NCI-H1105 treated with DMSO at 0.1 percent for 48 hours (cell line): ENCODE results near the gene RARG.

Experiments used
- DNase-seq: peaks from one replicate; lab custom pipeline; 2025; lab: John Stamatoyannopoulos, UW

Gene RARG

DNA sequence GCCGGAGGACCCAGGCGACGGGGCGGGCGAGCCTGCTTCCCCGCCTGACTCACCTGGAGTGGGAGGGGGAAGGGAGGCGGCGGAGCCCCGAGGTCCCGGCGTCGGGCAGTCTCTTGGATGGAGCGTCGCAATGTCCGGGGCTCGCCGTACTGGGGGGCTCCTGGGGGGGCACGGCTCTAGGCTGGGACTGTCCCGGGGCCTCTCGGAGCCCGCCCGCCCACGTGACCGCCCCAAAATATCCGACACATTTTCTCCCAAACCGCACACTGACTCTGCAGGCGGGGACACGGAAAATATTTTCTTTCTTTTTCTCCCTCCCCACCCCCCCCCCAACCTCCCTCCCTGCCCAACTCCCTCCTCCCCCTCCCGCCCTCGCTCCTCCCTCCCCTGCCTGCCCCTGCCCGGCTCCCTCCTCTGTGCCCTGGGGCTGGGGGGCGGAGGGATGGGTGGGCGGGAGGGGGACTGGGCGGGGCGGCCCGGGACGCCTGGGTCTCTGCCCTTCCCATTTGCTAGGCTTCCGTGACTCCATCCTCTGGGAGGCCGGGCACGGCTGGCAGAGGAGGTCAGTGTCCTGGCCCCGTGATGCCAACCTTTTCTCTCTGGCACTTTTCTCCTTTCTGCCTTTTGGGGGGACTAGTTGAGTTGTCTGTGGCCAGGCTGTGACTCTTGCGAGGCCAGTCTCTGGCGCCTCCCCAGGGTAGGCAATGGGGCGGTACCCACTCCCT, at the start of gene RARG:
Gene RARG, minus strand, starts transcription at position 289 of the 725 bp plus-strand sequence. CDS start 4,664 bp downstream, outside the sequence.
- no peak for DNase-seq

DNA sequence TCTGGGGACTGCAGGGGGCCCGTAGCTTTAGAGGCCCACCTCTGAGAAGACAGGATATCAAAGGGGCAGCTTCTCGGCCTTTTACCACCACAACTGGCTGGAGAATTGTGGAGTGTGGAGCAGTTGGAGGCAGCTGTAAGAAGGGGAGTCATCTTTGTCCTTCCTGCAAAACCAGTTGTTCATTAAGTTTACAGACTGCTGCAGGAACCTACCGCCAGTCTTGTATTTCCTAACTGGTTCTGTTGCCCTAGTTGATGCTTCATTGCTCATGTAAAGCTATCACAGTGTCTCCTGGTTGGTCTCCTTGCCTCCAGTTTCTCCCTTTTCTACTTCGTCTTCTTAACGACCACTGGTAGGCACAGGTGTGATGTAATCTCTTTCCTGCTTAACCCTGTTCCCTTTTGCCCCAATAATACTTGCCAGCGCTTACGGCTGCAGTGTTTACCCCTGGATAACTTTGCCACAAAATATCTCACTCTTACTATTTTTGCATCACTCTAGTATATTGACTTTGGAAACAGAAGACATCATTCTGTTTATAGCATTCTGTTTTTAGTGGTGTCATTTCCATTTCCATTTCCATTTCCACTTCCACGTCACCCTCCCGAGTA, 48.0 kb upstream of the RARG start:
- DNase-seq = no peak

DNA sequence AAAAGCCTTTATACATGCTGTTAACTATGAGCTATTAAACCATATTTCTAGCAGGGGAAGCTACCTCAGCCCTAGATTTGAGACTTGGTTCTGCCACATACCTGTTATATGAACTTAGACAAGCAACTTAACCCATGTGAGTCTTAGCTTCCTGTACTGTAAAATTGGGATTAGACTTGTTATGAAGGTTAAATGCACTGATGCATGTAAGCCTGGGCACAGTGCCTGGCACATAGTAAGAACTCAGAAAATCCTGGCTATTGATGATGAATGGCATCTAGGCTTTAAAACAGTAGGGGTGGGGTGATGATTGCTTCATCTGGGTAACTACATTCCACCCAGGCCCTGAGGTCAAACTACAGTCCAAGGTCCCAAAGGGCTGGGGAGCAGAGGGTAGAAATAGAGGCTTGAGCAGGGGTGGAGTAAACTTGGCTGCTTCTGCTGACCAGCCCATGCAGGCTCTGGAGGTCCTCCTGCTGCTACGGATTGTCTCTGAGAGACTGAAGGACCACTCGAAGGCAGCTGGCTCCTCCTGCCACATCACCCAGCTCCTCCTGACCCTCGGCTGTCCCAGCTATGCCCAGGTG, 47.4 kb upstream of the RARG start:
- no peak for DNase-seq

DNA sequence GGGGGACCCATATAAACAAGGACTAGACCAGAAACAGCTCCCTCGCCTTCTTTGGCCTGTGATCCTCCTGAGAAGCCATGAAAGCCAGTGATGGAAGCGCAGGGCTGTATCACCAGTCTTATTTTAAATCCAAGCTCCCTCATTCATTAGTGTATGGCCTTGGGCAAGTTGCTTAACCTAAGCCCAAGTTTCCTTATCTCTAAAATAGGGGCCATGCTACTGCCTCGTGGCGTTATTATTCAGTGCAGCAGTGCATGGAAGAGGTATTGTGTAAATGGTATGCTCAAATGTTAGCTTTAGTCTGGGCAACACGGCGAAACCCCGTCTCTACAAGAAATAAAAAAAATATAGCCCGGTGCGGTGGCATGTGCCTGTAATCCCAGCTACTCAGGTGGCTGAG, 46.0 kb upstream of the RARG start:
- DNase-seq = no peak

DNA sequence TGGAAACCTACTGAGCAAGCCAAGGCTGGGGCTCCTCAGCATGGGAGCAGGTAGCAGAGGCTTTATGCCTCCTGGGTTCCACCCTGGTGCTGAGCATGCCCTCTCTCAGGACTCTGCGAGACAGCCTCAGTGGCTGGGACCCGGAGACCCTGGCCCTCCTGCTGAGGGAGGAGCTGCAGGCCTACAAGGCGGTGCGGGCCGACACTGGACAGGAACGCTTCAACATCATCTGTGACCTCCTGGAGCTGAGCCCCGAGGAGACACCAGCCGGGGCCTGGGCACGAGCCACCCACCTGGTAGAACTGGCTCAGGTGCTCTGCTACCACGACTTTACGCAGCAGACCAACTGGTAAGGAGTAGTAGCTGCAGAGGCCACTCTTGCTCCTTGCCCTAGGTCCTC, 44.5 kb upstream of the RARG start:
- DNase-seq = no peak

GRCh38 chr12:53274445-53274844, 42.4 kb upstream of the RARG start:
- DNase-seq = no peak

DNA sequence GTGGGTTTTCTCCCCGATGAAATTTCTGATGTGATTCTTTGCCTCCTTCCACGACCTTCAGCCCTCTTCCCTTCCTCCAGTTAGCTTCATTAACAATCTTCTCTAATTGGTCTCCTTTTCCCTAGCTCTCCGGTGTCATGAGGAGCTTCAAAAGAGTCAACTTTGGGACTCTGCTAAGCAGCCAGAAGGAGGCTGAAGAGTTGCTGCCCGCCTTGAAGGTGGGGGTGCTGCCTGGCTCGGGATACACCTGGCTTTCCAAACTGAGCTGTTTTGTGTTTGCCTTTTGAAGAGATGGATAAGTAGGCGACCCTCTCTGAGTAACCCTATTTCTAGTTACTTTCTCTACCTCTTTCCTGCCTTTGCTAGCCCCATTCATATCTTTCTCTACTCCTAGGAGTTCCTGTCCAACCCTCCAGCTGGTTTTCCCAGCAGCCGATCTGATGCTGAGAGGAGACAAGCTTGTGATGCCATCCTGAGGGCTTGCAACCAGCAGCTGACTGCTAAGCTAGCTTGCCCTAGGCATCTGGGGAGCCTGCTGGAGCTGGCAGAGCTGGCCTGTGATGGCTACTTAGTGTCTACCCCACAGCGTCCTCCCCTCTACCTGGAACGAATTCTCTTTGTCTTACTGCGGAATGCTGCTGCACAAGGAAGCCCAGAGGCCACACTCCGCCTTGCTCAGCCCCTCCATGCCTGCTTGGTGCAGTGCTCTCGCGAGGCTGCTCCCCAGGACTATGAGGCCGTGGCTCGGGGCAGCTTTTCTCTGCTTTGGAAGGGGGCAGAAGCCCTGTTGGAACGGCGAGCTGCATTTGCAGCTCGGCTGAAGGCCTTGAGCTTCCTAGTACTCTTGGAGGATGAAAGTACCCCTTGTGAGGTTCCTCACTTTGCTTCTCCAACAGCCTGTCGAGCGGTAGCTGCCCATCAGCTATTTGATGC, 36.9 kb upstream of the RARG start:
- no peak for DNase-seq

- DNase-seq = peak; percentile 61
Measured at GRCh38 chr12:53267999-53268629, 36.1 kb upstream of the RARG start, which contains the start of gene ESPL1. TSS of gene ESPL1 (plus strand) at chr12:53268299. CDS start at chr12:53268767, 468 bp downstream.

DNA sequence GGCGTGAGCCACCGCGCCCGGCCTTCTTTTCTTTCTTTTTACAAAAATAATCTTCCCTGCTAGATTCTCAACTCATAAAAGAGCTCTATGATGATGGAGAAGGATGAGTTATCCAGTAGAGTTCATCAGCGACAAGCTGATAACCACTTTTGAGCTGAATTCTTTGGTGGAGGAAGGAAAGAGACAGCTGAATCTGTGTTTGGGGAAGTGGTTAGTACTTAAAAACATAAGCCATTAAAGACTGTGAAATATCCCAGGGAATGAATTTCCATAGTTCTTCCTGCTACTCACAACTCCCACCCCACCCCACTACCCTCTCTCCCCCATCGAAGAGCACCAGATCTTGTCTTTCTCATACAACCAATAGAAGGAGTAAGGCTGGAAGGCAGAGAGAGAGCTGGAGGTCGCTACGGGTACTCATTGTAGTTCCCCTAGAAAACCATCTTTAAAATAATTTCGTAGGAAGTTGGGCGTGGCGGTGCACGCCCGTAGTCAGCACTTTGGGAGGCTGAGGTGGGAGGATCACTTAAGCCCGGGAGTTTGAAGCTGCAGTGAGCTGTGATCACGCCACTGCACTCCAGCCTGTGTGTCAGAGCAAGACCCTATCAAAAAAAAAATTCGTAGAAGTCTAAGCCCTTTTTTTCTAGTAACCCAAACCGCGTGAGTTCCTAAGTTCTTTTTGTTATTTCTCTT, 35.4 kb upstream of the RARG start:
- DNase-seq = no peak

GRCh38 chr12:53265783-53266182, 33.8 kb upstream of the RARG start:
- DNase-seq = no peak

GRCh38 chr12:53259891-53260290, 27.9 kb upstream of the RARG start:
- no peak for DNase-seq

DNA sequence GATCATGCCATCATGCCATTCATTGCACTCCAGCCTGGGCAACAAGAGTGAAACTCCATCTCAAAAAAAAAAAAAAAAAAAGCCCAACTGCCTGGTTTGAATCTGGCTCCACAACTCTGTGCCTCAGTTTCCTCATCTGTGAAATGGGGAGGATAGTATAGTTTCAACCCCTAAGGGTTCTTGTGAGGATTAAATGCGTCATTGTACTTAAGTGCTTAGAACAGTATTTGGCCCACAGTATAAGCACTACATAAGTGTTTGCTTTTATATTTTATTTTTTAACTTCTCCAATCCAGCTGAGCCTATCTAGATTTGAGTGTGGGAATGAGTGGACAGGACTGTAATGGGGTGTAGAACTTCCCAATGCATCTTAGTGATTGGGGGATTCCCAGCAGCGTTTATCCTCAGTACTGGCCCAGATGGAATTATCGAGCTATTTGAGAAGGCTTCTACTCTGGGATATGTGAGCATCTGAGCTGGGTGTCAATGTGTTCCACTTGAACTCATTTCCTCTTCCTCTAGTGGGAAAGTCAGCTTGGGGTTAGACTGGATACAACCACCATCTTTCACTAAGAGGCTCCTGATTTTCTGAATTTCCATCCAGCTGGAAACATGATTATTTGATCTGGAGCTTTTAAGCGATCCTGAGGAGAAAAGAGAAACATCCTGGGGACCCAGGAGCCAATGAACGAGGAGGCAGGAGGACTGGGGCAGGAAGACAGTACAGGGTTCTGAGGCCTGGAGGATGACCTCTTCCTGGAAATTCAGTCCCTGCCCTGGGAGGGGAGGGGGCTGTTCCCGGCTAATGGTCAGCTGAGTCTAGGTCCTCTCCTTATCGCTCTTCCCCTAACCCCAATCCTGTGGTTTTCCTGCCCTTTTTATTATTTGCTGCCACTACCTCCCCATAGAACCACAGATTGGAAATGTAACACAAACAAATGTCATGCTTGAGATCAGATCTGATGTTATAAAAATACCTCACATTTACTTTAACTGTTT, 26.8 kb upstream of the RARG start:
- DNase-seq = no peak

- DNase-seq = no peak
Measured at GRCh38 chr12:53255996-53256395, 24.0 kb upstream of the RARG start.

DNA sequence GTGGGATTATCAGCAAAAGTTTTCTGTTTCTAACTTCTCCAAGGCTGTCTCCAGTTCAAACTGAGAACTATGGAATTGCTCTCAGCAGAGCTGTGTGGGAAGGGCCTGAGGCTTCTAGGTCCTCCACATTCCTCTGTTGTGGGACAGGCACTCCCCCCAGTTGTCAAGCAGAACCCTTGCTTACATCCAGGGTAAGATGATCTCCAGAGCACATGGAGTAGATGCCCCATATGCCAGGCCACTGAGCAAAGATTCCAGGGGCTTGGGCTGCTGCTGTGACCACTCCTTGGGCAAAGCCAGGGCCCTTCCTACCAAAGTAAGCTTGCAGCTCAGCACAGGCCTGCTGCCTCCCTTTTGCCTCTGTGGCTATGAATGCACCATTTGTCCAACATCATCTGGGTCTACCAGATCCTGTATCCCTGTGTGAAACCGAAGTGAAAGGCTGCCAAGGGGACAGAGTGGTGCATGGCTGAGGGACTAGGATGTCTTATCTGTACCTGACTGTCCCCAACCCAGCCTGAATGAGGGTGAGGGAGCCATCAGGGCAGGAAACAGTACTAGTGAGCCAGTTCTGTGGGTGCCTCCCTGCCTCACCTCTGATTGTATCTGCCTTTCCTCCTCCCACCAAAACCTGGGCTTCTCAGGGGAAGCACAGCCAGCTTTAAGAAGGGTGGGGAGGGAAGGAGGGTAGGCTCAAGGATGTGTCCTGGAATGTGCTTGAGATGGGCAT, 23.0 kb upstream of the RARG start:
- DNase-seq = no peak

DNA sequence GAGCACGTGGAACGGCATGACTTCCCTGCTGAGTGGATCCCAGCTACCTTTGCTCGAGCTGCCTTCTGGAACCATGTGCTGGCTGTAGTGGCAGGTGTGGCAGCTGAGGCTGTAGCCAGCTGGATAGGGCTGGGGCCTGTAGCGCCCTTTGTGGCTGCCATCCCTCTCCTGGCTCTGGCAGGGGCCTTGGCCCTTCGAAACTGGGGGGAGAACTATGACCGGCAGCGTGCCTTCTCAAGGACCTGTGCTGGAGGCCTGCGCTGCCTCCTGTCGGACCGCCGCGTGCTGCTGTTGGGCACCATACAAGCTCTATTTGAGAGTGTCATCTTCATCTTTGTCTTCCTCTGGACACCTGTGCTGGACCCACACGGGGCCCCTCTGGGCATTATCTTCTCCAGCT, 21.3 kb upstream of the RARG start:
- DNase-seq = no peak

GRCh38 chr12:53252349-53252916, 20.4 kb upstream of the RARG start:
- no peak for DNase-seq

GRCh38 chr12:53251477-53252348, 19.7 kb upstream of the RARG start:
- peak; percentile 40 for DNase-seq

DNA sequence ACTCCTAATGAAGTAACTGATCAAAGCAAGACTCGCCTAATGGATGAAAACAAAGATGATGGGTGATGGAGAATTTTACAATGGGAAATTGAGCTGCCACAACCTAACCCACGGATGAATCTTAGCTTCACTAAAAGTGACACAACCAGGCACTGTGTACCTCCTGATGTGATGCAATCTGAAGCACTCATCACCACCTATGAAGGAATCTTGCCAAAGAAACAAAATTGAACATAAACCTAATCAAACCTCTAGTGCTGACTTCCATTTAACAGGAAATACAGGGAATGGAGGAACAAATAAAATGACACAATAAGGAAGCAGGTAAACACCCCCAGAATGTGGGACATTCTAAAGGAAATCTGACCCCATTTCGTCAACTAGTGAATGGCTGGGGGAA, 13.3 kb upstream of the RARG start:
- no peak for DNase-seq
